GM18870 (cell line): ENCODE measurements around the gene PAPPA.

Experiments
- ATAC-seq: cut with Tn5 transposase; IDR thresholded peaks from one replicate; pipeline ENCODE4 v1.9.1; 2021; ENCODE audit warnings: moderate library complexity; ENCODE audit not compliant: unreplicated experiment

The PAPPA gene

DNA sequence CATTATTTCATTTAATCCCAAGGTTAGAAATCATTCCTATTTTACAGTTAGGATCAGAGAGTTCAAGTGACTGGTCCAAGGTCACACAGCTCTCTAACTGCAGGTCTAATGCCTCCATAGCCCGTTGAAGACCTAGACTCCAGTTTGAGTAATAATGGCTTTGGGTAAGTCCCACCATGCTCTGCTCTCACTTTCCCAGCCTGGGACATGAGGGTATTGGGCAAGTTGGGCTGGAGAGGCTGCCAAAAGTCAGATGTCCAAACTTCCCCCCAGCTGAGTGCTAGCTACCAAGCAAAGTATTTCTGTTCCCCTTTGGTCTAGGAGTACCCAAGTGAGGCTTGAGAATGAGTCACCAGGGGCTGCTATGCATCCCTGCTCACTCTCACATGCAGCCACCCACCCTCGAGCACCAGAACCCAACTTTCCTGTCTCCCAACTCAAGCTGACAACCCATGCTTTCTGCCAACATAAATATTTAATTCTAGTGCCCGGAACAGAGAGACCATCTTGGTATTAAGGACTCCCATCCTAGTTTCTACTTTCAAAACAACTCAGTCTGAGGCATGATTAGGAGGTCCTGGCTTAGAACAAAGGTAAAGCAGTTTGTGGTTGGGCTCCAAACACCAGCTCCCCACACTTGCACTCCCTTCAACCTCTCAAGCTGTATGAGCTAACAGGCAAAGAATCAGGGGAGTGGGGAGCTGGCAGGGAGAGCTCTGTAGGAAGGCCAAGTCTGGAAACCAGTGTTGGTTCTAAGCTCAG, 297.0 kb downstream of the PAPPA start:
- ATAC-seq = peak; percentile 90

- ATAC-seq = no peak
These were observed 298.0 kb downstream of the PAPPA start for GRCh38 chr9:116451500-116452115.
